Type B pancreatic cell (in vitro differentiated cells): ENCODE data around the gene PDE1C. TPM values are rescaled to one million over a fixed set of nuclear protein-coding genes. Genes with fewer than 3 reads are reported as not detected.

ENCODE experiments used
- DNase-seq: peaks from one replicate; pipeline ENCODE4 v3.0.0; 2021; ENCODE audit warnings: mixed read lengths; ENCODE audit not compliant: unreplicated experiment; ENCODE audit errors: extremely low spot score
- H3K27ac Mint-ChIP-seq: 2 replicates; pipeline ENCODE4 v1.8.0; 2021; ENCODE audit warnings: mild to moderate bottlenecking, mixed read lengths
- H3K27me3 Mint-ChIP-seq: 2 replicates; pipeline ENCODE4 v1.8.0; 2021; ENCODE audit warnings: mixed read lengths
- H3K36me3 Mint-ChIP-seq: 2 replicates; pipeline ENCODE4 v1.8.0; 2021; ENCODE audit warnings: mixed read lengths
- H3K4me1 Mint-ChIP-seq: one replicate; pipeline ENCODE4 v1.8.0; 2021; ENCODE audit warnings: mixed read lengths; ENCODE audit not compliant: unreplicated experiment
- H3K4me3 Mint-ChIP-seq: 2 replicates; pipeline ENCODE4 v1.8.0; 2021; ENCODE audit warnings: mild to moderate bottlenecking, mixed read lengths
- H3K9me3 Mint-ChIP-seq: 2 replicates; pipeline ENCODE4 v1.8.0; 2021; ENCODE audit warnings: mixed read lengths
- total RNA-seq: library from RNA; stranded (reverse); gene quantifications from 2 replicates; pipeline ENCODE4 v1.2.1, GENCODE V29; 2021; ENCODE audit warnings: low replicate concordance
- TF ChIP-seq, protein P1 (sequence below): fragments of 200-600 bp; sonication (generic); conservative IDR thresholded peaks from 2 replicates; pipeline ENCODE4 v1.5.0; 2021; ENCODE audit warnings: antibody characterized with exemption, mild to moderate bottlenecking

PDE1C gene
- total RNA-seq, 1 donor from 2014 or later = 8.5 TPM

- peaks cover 50% of the 10 kb centered on the region for H3K27me3 Mint-ChIP-seq
- no peaks in the 10 kb centered on the region for H3K36me3 Mint-ChIP-seq
These were observed 287.7 kb downstream of the PDE1C start for GRCh38 chr7:31782411-31782991.

GRCh38 chr7:31778296-31778695 is 291.9 kb downstream of the PDE1C start:
- TF ChIP-seq, protein P1, sequence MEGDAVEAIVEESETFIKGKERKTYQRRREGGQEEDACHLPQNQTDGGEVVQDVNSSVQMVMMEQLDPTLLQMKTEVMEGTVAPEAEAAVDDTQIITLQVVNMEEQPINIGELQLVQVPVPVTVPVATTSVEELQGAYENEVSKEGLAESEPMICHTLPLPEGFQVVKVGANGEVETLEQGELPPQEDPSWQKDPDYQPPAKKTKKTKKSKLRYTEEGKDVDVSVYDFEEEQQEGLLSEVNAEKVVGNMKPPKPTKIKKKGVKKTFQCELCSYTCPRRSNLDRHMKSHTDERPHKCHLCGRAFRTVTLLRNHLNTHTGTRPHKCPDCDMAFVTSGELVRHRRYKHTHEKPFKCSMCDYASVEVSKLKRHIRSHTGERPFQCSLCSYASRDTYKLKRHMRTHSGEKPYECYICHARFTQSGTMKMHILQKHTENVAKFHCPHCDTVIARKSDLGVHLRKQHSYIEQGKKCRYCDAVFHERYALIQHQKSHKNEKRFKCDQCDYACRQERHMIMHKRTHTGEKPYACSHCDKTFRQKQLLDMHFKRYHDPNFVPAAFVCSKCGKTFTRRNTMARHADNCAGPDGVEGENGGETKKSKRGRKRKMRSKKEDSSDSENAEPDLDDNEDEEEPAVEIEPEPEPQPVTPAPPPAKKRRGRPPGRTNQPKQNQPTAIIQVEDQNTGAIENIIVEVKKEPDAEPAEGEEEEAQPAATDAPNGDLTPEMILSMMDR = no peak
- no peak for DNase-seq
- Mint-ChIP-seq H3K27ac (no peak overlapping the region), H3K27me3 (peaks cover 46% of the 10 kb centered on the region), H3K4me1 (peaks cover 18% of the 10 kb centered on the region), H3K4me3 (no peak overlapping the region), H3K9me3 (no peaks in the 10 kb centered on the region), H3K36me3 (peaks cover 4% of the 10 kb centered on the region)

More at GRCh38 chr7:31782411-31782991, 287.7 kb downstream of the PDE1C start:
- DNase-seq = no peak
- Mint-ChIP-seq H3K4me3 (no peak overlapping the region), H3K27ac (no peak overlapping the region), H3K9me3 (no peaks in the 10 kb centered on the region), H3K4me1 (peaks cover 12% of the 10 kb centered on the region)
- TF ChIP-seq, protein P1 = peak; percentile 85

GRCh38 chr7:31776616-31777015 is 293.6 kb downstream of the PDE1C start:
- H3K4me3 Mint-ChIP-seq = no peak overlapping the region
- TF ChIP-seq, protein P1 = no peak
- H3K27ac Mint-ChIP-seq = no peak overlapping the region
- H3K4me1 Mint-ChIP-seq = peaks cover 15% of the 10 kb centered on the region
- H3K9me3 Mint-ChIP-seq = no peaks in the 10 kb centered on the region
- H3K36me3 Mint-ChIP-seq = peaks cover 4% of the 10 kb centered on the region
- H3K27me3 Mint-ChIP-seq = peaks cover 42% of the 10 kb centered on the region
- DNase-seq = no peak

DNA sequence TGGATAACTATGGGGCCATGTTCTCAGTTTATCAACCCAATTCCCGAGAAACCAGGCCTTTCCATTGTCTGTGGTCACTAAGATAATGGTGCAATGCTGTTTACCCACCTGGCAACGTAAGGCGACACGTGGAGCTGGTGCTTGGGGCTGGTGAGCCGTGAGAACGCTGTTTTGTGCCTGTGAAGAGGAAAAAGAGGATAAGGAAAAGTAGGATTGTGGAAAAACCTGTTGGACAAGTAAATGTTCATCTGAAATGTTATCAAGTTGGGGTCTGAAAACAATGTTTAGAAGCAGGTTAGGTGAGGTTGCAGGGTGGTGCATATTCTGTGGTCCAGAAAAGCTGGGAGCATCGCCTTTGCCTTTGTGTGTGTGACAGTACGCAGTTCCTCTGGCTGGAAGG is 294.7 kb downstream of the PDE1C start:
- H3K9me3 Mint-ChIP-seq = no peaks in the 10 kb centered on the region
- peaks cover 46% of the 10 kb centered on the region for H3K27me3 Mint-ChIP-seq
- DNase-seq = no peak
- H3K4me1 Mint-ChIP-seq = peaks cover 6% of the 10 kb centered on the region
- peaks cover 4% of the 10 kb centered on the region for H3K36me3 Mint-ChIP-seq
- H3K27ac Mint-ChIP-seq = peak overlapping the region; percentile 6
- peak overlapping the region; percentile 16 for H3K4me3 Mint-ChIP-seq
- TF ChIP-seq, protein P1 = no peak

GRCh38 chr7:31772211-31772610 is 298.0 kb downstream of the PDE1C start:
- Mint-ChIP-seq H3K36me3 (peaks cover 4% of the 10 kb centered on the region), H3K4me1 (peaks cover 6% of the 10 kb centered on the region), H3K27me3 (peaks cover 31% of the 10 kb centered on the region), H3K27ac (no peak overlapping the region), H3K9me3 (no peaks in the 10 kb centered on the region), H3K4me3 (no peak overlapping the region)
- DNase-seq = no peak
- TF ChIP-seq, protein P1 = no peak
